GM10248 (cell line): ENCODE data around the gene ALOX12B.
A peak's percentile ranks its signal among the peaks of the same experiment; 100 is the strongest.
"Not testable (repeated sequence)": the region's sequence is repeated elsewhere in the genome, so short reads cannot be mapped to it uniquely, and the experiment has no call there.

Experiments
- CTCF ChIA-PET: fragments of 300-600 bp; sonication (Branson Sonifier 250); formaldehyde crosslinking; extraction: SDS; loops from one replicate; lab custom pipeline; 2021; ENCODE audit warnings: antibody characterized with exemption; lab: Yijun Ruan, JAX
- POLR2A ChIA-PET: fragments of 350-650 bp; sonication (Branson Sonifier 250); formaldehyde crosslinking; extraction: SDS; loops from one replicate; lab custom pipeline; 2020; ENCODE audit warnings: antibody characterized with exemption; lab: Yijun Ruan, JAX
- DNase-seq: peaks from one replicate; pipeline ENCODE4 v3.0.0; 2012; ENCODE audit errors: extremely low spot score
- CTCF ChIP-seq: IDR thresholded peaks from 2 replicates; pipeline ENCODE4 v1.5.1; 2012; ENCODE audit warnings: mild to moderate bottlenecking, low read depth; ENCODE audit errors: extremely low read depth, missing control alignments, control extremely low read depth

The ALOX12B gene

GRCh38 chr17:8081876-8082275 is 5.6 kb downstream of the ALOX12B start:
- DNase-seq = no peak
- TF ChIP-seq CTCF = no peak
- ChIA-PET CTCF (interaction anchor here (1.2 to 13.4 kb wide), 8 partner anchors 7 to 59 kb away, joined by 3 to 261 read pairs (median 8); no protein-coding TSS in a partner anchor), POLR2A (no interaction called here)

GRCh38 chr17:8080799-8081219 is 6.7 kb downstream of the ALOX12B start:
- TF ChIP-seq CTCF = no peak
- ChIA-PET CTCF (interaction anchor here (0.7 to 13.8 kb wide), 10 partner anchors 8 to 60 kb away, joined by 3 to 299 read pairs (median 4); partner anchors contain the start of genes ALOX12B and ALOXE3), POLR2A (no interaction called here)
- DNase-seq = no peak

- DNase-seq = no peak
- CTCF ChIA-PET = interaction anchor here (0.7 to 13.8 kb wide), 11 partner anchors 8 to 60 kb away, joined by 3 to 299 read pairs (median 4); partner anchors contain the start of genes ALOX12B and ALOXE3
- no peak for TF ChIP-seq CTCF
- POLR2A ChIA-PET = no interaction called here
Measured at GRCh38 chr17:8080208-8080798, 7.2 kb downstream of the ALOX12B start.

- peak; percentile 93 for TF ChIP-seq CTCF
- ChIA-PET CTCF (interaction anchor here (0.6 to 13.8 kb wide), 15 partner anchors 9 to 286 kb away, joined by 3 to 299 read pairs (median 4); partner anchors contain the start of genes ALOX12B and ALOXE3), POLR2A (no interaction called here)
- DNase-seq = peak; percentile 92
Measured at GRCh38 chr17:8079291-8080207, 8.0 kb downstream of the ALOX12B start.

- DNase-seq, POLR2A ChIA-PET: not testable (repeated sequence)
- CTCF ChIA-PET = interaction anchor here (1.9 to 13.8 kb wide), 5 partner anchors 11 to 41 kb away, joined by 6 to 299 read pairs (median 29); partner anchors contain the start of genes ALOX12B and ALOXE3
Measured at GRCh38 chr17:8077939-8078338, 9.6 kb downstream of the ALOX12B start.

- no peak for DNase-seq
- CTCF ChIA-PET = interaction anchor here (0.7 to 13.8 kb wide), 8 partner anchors 12 to 88 kb away, joined by 3 to 299 read pairs (median 40); partner anchors contain the start of genes ALOX12B and ALOXE3
- no peak for TF ChIP-seq CTCF
- POLR2A ChIA-PET = no interaction called here
Measured at GRCh38 chr17:8076502-8077266, 10.8 kb downstream of the ALOX12B start.
